ENCODE results near the gene HEPHL1. TPM values are rescaled to one million over a fixed set of nuclear protein-coding genes. Genes with fewer than 3 reads are reported as not detected.
"Not testable (repeated sequence)": the region's sequence is repeated elsewhere in the genome, so short reads cannot be mapped to it uniquely, and the experiment has no call there.

The HEPHL1 gene
- polyA plus RNA-seq, 3 donors, result 0.09 TPM; not detected in 2

GRCh38 chr11:94077552-94078293, 56.6 kb downstream of the HEPHL1 start:
- no peak for DNase-seq

GRCh38 chr11:94084164-94084563, 63.0 kb downstream of the HEPHL1 start:
- DNase-seq, result no peak

- DNase-seq, result no peak
Measured at GRCh38 chr11:94088906-94089305, 67.8 kb downstream of the HEPHL1 start.

GRCh38 chr11:94089341-94089740, 68.2 kb downstream of the HEPHL1 start:
- DNase-seq, result no peak

GRCh38 chr11:94090401-94090800, 69.2 kb downstream of the HEPHL1 start:
- DNase-seq, result no peak

GRCh38 chr11:94091091-94091490, 69.9 kb downstream of the HEPHL1 start:
- no peak for DNase-seq

- DNase-seq, result no peak
Measured at GRCh38 chr11:94100253-94100652, 79.1 kb downstream of the HEPHL1 start.

GRCh38 chr11:94103471-94103870, 82.3 kb downstream of the HEPHL1 start:
- no peak for DNase-seq

GRCh38 chr11:94104734-94105133, 83.6 kb downstream of the HEPHL1 start:
- no peak for DNase-seq

- DNase-seq, result no peak
Measured at GRCh38 chr11:94106716-94107115, 85.6 kb downstream of the HEPHL1 start.

GRCh38 chr11:94107363-94107762, 86.2 kb downstream of the HEPHL1 start:
- DNase-seq, result no peak

- DNase-seq, result no peak
Measured at GRCh38 chr11:94111241-94111640, 90.1 kb downstream of the HEPHL1 start.

- DNase-seq, result no peak
Measured at GRCh38 chr11:94111660-94112059, 90.5 kb downstream of the HEPHL1 start.

GRCh38 chr11:94112206-94112953, 91.2 kb downstream of the HEPHL1 start:
- DNase-seq, result no peak

- no peak for DNase-seq
Measured at GRCh38 chr11:94117197-94117574, 96.0 kb downstream of the HEPHL1 start.

- no peak for DNase-seq
Measured at GRCh38 chr11:94117871-94118270, 96.7 kb downstream of the HEPHL1 start.

GRCh38 chr11:94119676-94120075, 98.5 kb downstream of the HEPHL1 start:
- DNase-seq, result not testable (repeated sequence)

GRCh38 chr11:94120516-94120915, 99.4 kb downstream of the HEPHL1 start:
- not testable (repeated sequence) for DNase-seq

- no peak for DNase-seq
Measured at GRCh38 chr11:94120946-94121345, 99.8 kb downstream of the HEPHL1 start.

GRCh38 chr11:94125407-94126115, 104.4 kb downstream of the HEPHL1 start:
- DNase-seq, result no peak

- no peak for DNase-seq
Measured at GRCh38 chr11:94127638-94128037, 106.5 kb downstream of the HEPHL1 start.

- no peak for DNase-seq
Measured at GRCh38 chr11:94128291-94128745, 107.2 kb downstream of the HEPHL1 start.
